ENCODE measurements around the gene PLEKHA4. TPM values are rescaled to one million over a fixed set of nuclear protein-coding genes. Genes with fewer than 3 reads are reported as not detected.
"Not testable (repeated sequence)": the region's sequence is repeated elsewhere in the genome, so short reads cannot be mapped to it uniquely, and the experiment has no call there.

Gene PLEKHA4
- total RNA-seq, 1 experiment from 2014 or later: 1.2 TPM

DNA sequence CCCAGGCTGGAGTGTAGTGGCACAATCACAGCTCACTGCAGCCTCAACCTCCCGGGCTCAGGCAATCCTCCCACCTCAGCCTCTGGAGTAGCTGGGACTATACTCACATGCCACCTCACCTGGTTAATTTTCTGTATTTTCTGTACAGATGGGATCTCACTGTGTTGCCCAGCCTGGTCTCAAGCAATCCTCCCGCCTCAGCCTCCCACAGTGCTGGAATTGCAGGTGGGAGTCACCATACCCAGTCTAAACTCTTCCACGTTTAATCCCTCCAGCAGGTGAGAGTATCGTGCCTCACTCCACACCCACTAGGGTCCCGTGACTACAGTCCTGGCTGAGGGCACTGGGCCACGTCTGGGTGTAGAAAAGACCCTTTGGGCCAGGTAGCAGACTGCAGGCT is 74.1 kb downstream of the PLEKHA4 start:
- Histone ChIP-seq H3K27ac (ENCODE audit: low read length) (no peak overlapping the region), H3K9ac (ENCODE audit: low read length) (no peak overlapping the region), H3F3A (ENCODE audit: low read length, unreplicated experiment) (no peaks in the 10 kb centered on the region), H3K36me3 (ENCODE audit: low read depth, low read length) (no peaks in the 10 kb centered on the region; the same call in 1 of the 2 replicates), H3K9me2 (replicated peaks; ENCODE audit: low read length) (no peaks in the 10 kb centered on the region), H3K4me1 (ENCODE audit: insufficient read depth, low read length) (no peaks in the 10 kb centered on the region), H3K4me3 (ENCODE audit: low read length) (no peak overlapping the region), H3K79me2 (ENCODE audit: low read length) (no peaks in the 10 kb centered on the region), H4K20me1 (ENCODE audit: low read length) (no peaks in the 10 kb centered on the region), H2AFZ (ENCODE audit: low read length) (no peak overlapping the region), H3K4me2 (ENCODE audit: low read length) (peak overlapping the region; percentile 80; the same call in 1 of the 2 replicates), H3K27me3 (ENCODE audit: low read length) (no peaks in the 10 kb centered on the region), H3K9me3 (ENCODE audit: low read length) (no peaks in the 10 kb centered on the region)
- no TSS peak for BruUV-seq (replicated peaks)
- DNase-seq (no peak), ATAC-seq (no peak)
- intact Hi-C loops (cut with micrococcal nuclease): no loop called here
- TF ChIP-seq EZH2 (IDR thresholded peaks at IDR 0.05; ENCODE audit: low read length, unreplicated experiment) (no peak), EZH2phosphoT487 (IDR thresholded peaks at IDR 0.05; ENCODE audit: borderline replicate concordance, low read length) (no peak)
- TF ChIP-seq, protein P1, sequence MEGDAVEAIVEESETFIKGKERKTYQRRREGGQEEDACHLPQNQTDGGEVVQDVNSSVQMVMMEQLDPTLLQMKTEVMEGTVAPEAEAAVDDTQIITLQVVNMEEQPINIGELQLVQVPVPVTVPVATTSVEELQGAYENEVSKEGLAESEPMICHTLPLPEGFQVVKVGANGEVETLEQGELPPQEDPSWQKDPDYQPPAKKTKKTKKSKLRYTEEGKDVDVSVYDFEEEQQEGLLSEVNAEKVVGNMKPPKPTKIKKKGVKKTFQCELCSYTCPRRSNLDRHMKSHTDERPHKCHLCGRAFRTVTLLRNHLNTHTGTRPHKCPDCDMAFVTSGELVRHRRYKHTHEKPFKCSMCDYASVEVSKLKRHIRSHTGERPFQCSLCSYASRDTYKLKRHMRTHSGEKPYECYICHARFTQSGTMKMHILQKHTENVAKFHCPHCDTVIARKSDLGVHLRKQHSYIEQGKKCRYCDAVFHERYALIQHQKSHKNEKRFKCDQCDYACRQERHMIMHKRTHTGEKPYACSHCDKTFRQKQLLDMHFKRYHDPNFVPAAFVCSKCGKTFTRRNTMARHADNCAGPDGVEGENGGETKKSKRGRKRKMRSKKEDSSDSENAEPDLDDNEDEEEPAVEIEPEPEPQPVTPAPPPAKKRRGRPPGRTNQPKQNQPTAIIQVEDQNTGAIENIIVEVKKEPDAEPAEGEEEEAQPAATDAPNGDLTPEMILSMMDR (conservative IDR thresholded peaks at IDR 0.05; ENCODE audit: low read depth, low read length): no peak
- POLR2A ChIA-PET (ENCODE audit: unreplicated experiment): no interaction called here
- CTCF ChIA-PET: no interaction called here

DNA sequence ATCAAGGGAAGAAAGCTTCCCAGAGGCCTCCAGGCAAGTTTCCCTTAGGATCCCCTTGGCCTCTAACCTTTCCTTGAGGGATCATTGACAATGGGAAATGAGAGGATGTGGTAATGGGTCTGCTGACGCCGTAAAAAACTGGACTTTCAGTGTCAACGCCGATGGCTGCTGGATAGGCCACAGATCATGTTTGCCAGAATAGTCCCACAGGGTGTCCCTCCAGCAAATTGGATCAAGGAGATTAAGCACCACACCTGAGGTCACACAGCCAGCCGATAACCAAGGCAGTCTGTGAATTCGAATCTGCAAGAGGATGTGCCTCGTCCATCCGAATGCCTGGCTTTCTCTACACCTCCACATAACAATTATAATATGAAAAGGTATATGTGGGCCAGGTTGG is 75.1 kb downstream of the PLEKHA4 start:
- Histone ChIP-seq H3K4me2 (ENCODE audit: low read length) (no peak overlapping the region), H2AFZ (ENCODE audit: low read length) (no peak overlapping the region), H3K4me1 (ENCODE audit: insufficient read depth, low read length) (no peaks in the 10 kb centered on the region), H3K79me2 (ENCODE audit: low read length) (no peaks in the 10 kb centered on the region), H3K4me3 (ENCODE audit: low read length) (no peak overlapping the region), H3F3A (ENCODE audit: low read length, unreplicated experiment) (no peaks in the 10 kb centered on the region), H4K20me1 (ENCODE audit: low read length) (no peaks in the 10 kb centered on the region), H3K36me3 (ENCODE audit: low read depth, low read length) (no peaks in the 10 kb centered on the region; the same call in 1 of the 2 replicates), H3K9ac (ENCODE audit: low read length) (no peak overlapping the region), H3K27me3 (ENCODE audit: low read length) (no peaks in the 10 kb centered on the region), H3K9me2 (replicated peaks; ENCODE audit: low read length) (no peaks in the 10 kb centered on the region), H3K27ac (ENCODE audit: low read length) (no peak overlapping the region), H3K9me3 (ENCODE audit: low read length) (no peaks in the 10 kb centered on the region)
- ATAC-seq (no peak), DNase-seq (no peak)
- BruUV-seq (replicated peaks): no TSS peak
- ChIA-PET CTCF (no interaction called here), POLR2A (ENCODE audit: unreplicated experiment) (no interaction called here)
- intact Hi-C loops (cut with micrococcal nuclease): no loop called here
- no peak for TF ChIP-seq EZH2 (IDR thresholded peaks at IDR 0.05; ENCODE audit: low read length, unreplicated experiment)
- TF ChIP-seq, protein P1 (conservative IDR thresholded peaks at IDR 0.05; ENCODE audit: low read depth, low read length): no peak
- no peak for TF ChIP-seq EZH2phosphoT487 (IDR thresholded peaks at IDR 0.05; ENCODE audit: borderline replicate concordance, low read length)

DNA sequence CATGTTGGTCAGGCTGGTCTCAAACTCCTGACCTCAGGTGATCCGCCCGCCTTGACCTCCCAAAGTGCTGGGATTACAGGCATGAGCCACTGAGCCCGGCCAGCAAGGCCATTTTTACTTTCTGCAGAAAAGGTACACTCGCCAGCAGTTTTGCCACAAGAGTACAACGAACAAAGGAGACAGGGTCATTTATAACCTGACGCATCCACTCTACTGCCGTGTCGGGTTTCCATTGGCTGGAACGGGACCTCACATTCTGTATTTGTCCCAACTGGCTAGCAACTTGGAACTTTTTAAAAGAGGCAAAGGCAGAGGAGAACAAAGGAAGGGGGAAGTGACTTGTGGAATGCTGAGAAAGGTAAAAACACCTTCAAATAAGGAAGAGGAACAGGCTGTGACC is 81.1 kb downstream of the PLEKHA4 start:
- H3F3A ChIP-seq (ENCODE audit: low read length, unreplicated experiment); H3K4me3 ChIP-seq (ENCODE audit: low read length); H2AFZ ChIP-seq (ENCODE audit: low read length); H3K9me3 ChIP-seq (ENCODE audit: low read length); H3K79me2 ChIP-seq (ENCODE audit: low read length); H4K20me1 ChIP-seq (ENCODE audit: low read length); H3K36me3 ChIP-seq (ENCODE audit: low read depth, low read length); H3K9ac ChIP-seq (ENCODE audit: low read length); ATAC-seq; H3K27ac ChIP-seq (ENCODE audit: low read length); BruUV-seq (replicated peaks); intact Hi-C loops (cut with micrococcal nuclease); H3K4me2 ChIP-seq (ENCODE audit: low read length); H3K4me1 ChIP-seq (ENCODE audit: insufficient read depth, low read length); DNase-seq; H3K9me2 ChIP-seq (replicated peaks; ENCODE audit: low read length); POLR2A ChIA-PET (ENCODE audit: unreplicated experiment); H3K27me3 ChIP-seq (ENCODE audit: low read length): not testable (repeated sequence)
- CTCF ChIA-PET: interaction anchor here (1.2 kb wide), 1 partner anchor 55 kb away, joined by 8 read pairs; no protein-coding TSS in a partner anchor

Other genes with a start within 250 kb of the PLEKHA4 start
- 1,237 and 1,503 TPM in 2 replicates for gene RPL18, start 249.4 kb downstream of the PLEKHA4 start, total RNA-seq (2014; rRNA removed)
- gene SPHK2, start 249.1 kb downstream of the PLEKHA4 start, total RNA-seq (2014; rRNA removed): 8.5 and 8.6 TPM in 2 replicates
- 9.0 and 12.2 TPM in 2 replicates for gene DBP, start 231.2 kb downstream of the PLEKHA4 start, total RNA-seq (2014; rRNA removed)
- gene CA11, start 222.4 kb downstream of the PLEKHA4 start, total RNA-seq (2014; rRNA removed): 0.63 and 4.1 TPM in 2 replicates
- 0.18 and 0.81 TPM in 2 replicates for gene NTN5, start 195.6 kb downstream of the PLEKHA4 start, total RNA-seq (2014; rRNA removed)
- 0.69 TPM in 1 of 2 replicates, not detected in the other for gene FUT2, start 172.6 kb downstream of the PLEKHA4 start, total RNA-seq (2014; rRNA removed)
- 0.18 and 0.40 TPM in 2 replicates for gene MAMSTR, start 148.9 kb downstream of the PLEKHA4 start, total RNA-seq (2014; rRNA removed)
- 0.40 and 0.51 TPM in 2 replicates for gene RASIP1, start 128.0 kb downstream of the PLEKHA4 start, total RNA-seq (2014; rRNA removed)
- gene IZUMO1, start 121.7 kb downstream of the PLEKHA4 start, total RNA-seq (2014; rRNA removed): not detected in 2 replicates
- 4.6 and 4.8 TPM in 2 replicates for gene FUT1, start 116.0 kb downstream of the PLEKHA4 start, total RNA-seq (2014; rRNA removed)
- not detected in 2 replicates for gene FGF21, start 113.1 kb downstream of the PLEKHA4 start, total RNA-seq (2014; rRNA removed)
- gene BCAT2, start 57.6 kb downstream of the PLEKHA4 start, total RNA-seq (2014; rRNA removed): 41.1 and 50.0 TPM in 2 replicates
- 15.0 and 15.4 TPM in 2 replicates for gene HSD17B14, start 32.1 kb downstream of the PLEKHA4 start, total RNA-seq (2014; rRNA removed)
- 78.0 and 105 TPM in 2 replicates for gene PPP1R15A, start 3.8 kb upstream of the PLEKHA4 start, total RNA-seq (2014; rRNA removed)
- gene TULP2, start 30.1 kb upstream of the PLEKHA4 start, total RNA-seq (2014; rRNA removed): not detected in 2 replicates
- gene NUCB1, start 31.7 kb upstream of the PLEKHA4 start, total RNA-seq (2014; rRNA removed): 137 and 138 TPM in 2 replicates
- gene DHDH, start 65.1 kb upstream of the PLEKHA4 start, total RNA-seq (2014; rRNA removed): 1.6 and 1.8 TPM in 2 replicates
- 43.0 and 44.8 TPM in 2 replicates for gene BAX, start 86.3 kb upstream of the PLEKHA4 start, total RNA-seq (2014; rRNA removed)
- gene FTL, start 96.7 kb upstream of the PLEKHA4 start, total RNA-seq (2014; rRNA removed): 1,109 and 1,250 TPM in 2 replicates
- gene GYS1, start 124.7 kb upstream of the PLEKHA4 start, total RNA-seq (2014; rRNA removed): 38.6 and 54.0 TPM in 2 replicates
- gene RUVBL2, start 125.3 kb upstream of the PLEKHA4 start, total RNA-seq (2014; rRNA removed): 291 and 421 TPM in 2 replicates
- not detected in 2 replicates for gene LHB, start 148.5 kb upstream of the PLEKHA4 start, total RNA-seq (2014; rRNA removed)
- not detected in 2 replicates for gene CGB3, start 155.7 kb upstream of the PLEKHA4 start, total RNA-seq (2014; rRNA removed)
- not detected in 2 replicates for gene CGB2, start 163.3 kb upstream of the PLEKHA4 start, total RNA-seq (2014; rRNA removed)
- gene CGB1, start 168.3 kb upstream of the PLEKHA4 start, total RNA-seq (2014; rRNA removed): 0.95 TPM in 1 of 2 replicates, not detected in the other
- 0.52 TPM in 1 of 2 replicates, not detected in the other for gene CGB5, start 175.2 kb upstream of the PLEKHA4 start, total RNA-seq (2014; rRNA removed)
- 1.2 and 2.2 TPM in 2 replicates for gene CGB8, start 180.5 kb upstream of the PLEKHA4 start, total RNA-seq (2014; rRNA removed)
- gene CGB7, start 189.1 kb upstream of the PLEKHA4 start, total RNA-seq (2014; rRNA removed): 0.04 and 0.63 TPM in 2 replicates
- gene NTF4, start 196.2 kb upstream of the PLEKHA4 start, total RNA-seq (2014; rRNA removed): 0.18 and 1.6 TPM in 2 replicates
- not detected in 2 replicates for gene KCNA7, start 204.1 kb upstream of the PLEKHA4 start, total RNA-seq (2014; rRNA removed)
- 367 and 485 TPM in 2 replicates for gene SNRNP70, start 216.8 kb upstream of the PLEKHA4 start, total RNA-seq (2014; rRNA removed)
- gene LIN7B, start 245.8 kb upstream of the PLEKHA4 start, total RNA-seq (2014; rRNA removed): 5.8 and 11.6 TPM in 2 replicates

Measured in PC-3 (cell line).